ENCODE results near the gene JAKMIP2.

Gene JAKMIP2

DNA sequence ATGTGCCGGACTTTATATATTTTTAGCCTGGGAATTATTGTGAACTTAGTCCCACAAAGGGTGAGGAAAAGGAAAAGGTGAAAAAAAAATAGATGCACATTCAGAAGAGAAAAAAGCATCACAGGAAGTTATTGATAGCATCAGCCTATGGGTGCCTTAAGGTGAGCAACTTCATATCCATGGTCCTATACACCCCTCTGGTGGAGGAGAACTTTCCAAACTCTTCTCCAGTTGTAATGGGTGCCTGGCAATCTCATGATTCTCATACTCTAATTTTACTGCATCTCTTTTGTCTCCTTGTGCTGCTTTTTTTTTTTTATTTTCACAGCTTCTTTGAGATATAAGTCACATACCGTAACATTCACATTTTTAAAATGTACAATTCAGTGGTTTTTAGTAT, 107.4 kb downstream of the JAKMIP2 start:
- TF ChIP-seq, protein P1, sequence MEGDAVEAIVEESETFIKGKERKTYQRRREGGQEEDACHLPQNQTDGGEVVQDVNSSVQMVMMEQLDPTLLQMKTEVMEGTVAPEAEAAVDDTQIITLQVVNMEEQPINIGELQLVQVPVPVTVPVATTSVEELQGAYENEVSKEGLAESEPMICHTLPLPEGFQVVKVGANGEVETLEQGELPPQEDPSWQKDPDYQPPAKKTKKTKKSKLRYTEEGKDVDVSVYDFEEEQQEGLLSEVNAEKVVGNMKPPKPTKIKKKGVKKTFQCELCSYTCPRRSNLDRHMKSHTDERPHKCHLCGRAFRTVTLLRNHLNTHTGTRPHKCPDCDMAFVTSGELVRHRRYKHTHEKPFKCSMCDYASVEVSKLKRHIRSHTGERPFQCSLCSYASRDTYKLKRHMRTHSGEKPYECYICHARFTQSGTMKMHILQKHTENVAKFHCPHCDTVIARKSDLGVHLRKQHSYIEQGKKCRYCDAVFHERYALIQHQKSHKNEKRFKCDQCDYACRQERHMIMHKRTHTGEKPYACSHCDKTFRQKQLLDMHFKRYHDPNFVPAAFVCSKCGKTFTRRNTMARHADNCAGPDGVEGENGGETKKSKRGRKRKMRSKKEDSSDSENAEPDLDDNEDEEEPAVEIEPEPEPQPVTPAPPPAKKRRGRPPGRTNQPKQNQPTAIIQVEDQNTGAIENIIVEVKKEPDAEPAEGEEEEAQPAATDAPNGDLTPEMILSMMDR (IDR thresholded peaks at IDR 0.05; ENCODE audit: control insufficient read depth, extremely low read depth, insufficient read depth) = peak; percentile 36; the same call in 1 of the 2 replicates
- no peak for DNase-seq (ENCODE audit: low read depth)
- H3K4me3 ChIP-seq (ENCODE audit: low read depth, low read length) = no peak overlapping the region

DNA sequence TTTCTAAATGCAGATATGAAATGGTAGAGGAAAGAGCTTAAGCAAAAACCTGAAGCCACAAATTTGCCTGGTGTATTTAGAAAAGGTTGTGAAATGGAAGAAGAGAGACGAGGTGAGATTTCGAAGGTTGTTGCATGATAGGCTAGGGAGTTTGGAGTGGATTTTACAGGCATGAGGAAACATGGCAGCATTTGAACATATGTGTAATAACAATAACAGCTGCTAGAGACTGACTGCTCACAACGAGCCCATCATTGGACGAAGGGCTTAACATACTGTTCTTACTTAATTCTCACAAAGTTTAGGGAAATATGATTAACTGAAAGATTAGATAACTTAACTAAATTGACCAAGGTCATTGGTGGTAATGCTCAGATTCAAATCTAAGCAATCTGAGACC, 108.1 kb downstream of the JAKMIP2 start:
- TF ChIP-seq, protein P1 (IDR thresholded peaks at IDR 0.05; ENCODE audit: control insufficient read depth, extremely low read depth, insufficient read depth) = no peak
- DNase-seq (ENCODE audit: low read depth) = no peak
- no peak overlapping the region for H3K4me3 ChIP-seq (ENCODE audit: low read depth, low read length)

DNA sequence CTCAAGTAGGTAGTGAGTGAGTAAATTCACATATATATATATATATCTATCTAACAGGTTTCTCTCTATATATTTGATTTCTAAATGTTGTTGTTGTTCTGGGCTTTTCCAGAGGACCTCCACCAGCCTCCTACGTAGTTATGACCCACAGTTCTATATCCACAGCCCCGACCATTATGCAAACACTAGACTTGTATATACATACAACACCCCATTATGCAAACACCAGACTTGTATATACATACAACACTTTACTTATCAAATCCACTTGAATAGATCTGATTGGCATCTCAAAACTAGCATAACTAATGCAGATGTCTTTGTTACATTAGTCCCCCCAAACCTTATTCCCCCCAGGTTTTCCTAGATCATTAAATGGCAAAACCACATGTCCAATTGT, 108.7 kb downstream of the JAKMIP2 start:
- DNase-seq (ENCODE audit: low read depth) = no peak
- H3K4me3 ChIP-seq (ENCODE audit: low read depth, low read length) = no peak overlapping the region
- TF ChIP-seq, protein P1 (IDR thresholded peaks at IDR 0.05; ENCODE audit: control insufficient read depth, extremely low read depth, insufficient read depth) = no peak

DNA sequence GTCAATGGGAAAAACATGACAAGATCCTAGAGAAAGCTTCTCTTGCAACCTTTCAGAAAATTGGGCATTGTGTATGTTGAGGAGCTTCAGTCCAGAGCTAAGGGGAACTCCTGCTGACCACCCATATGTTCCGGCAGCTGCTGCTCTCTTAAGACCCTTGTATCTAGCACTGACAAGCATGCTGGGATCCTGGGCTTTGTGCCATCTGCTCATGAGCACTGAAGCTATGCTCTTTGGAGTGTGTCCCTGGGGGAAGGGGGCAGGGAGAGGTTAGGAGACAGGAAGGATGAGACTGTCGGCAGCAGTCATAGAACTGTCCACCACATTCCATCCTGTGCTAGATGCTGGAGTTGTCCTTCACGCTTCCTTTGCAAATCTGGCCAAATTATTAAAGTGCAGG, 109.3 kb downstream of the JAKMIP2 start:
- no peak overlapping the region for H3K4me3 ChIP-seq (ENCODE audit: low read depth, low read length)
- TF ChIP-seq, protein P1 (IDR thresholded peaks at IDR 0.05; ENCODE audit: control insufficient read depth, extremely low read depth, insufficient read depth) = no peak
- no peak for DNase-seq (ENCODE audit: low read depth)

DNA sequence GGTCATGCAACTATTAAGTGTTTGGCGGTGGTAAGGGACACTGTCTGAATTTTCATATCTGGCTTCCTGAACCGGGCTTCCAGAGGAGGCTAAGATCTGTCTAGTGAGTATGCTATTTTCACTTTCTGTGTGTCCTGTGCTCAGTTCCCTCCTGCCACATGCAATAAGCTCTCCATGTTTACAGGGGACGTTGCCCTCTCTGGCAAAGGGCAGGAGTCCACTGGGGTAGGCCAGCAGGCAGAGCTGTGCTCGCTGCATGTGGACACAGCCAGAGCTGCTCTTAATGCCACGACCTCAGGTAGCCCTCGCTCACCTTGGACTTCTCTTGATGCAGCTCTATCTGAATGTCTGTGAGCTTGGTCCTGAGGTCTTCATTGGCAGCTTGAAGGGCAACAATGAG, 111.2 kb downstream of the JAKMIP2 start:
- DNase-seq (ENCODE audit: low read depth) = no peak
- TF ChIP-seq, protein P1 (IDR thresholded peaks at IDR 0.05; ENCODE audit: control insufficient read depth, extremely low read depth, insufficient read depth) = no peak
- no peak overlapping the region for H3K4me3 ChIP-seq (ENCODE audit: low read depth, low read length)

DNA sequence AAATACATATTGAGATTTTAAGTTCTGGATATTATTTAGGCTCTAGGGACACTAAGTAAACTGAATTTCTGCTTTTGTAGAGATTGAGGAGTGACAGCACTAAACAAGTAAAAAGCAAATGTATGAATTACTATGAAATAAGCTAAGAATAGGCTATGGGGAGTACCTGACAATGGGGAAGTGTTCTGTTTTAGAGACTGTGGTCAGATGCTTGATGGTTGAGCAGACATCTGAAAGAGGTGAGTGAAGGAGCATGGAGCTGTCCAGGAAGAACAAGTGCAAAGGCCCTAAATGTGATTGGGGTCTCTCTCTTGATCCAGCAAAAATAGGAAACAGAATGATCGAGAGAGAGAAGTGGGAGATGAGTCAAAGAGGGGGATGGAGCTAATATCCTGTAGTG, 111.7 kb downstream of the JAKMIP2 start:
- TF ChIP-seq, protein P1 (IDR thresholded peaks at IDR 0.05; ENCODE audit: control insufficient read depth, extremely low read depth, insufficient read depth) = no peak
- no peak overlapping the region for H3K4me3 ChIP-seq (ENCODE audit: low read depth, low read length)
- no peak for DNase-seq (ENCODE audit: low read depth)

DNA sequence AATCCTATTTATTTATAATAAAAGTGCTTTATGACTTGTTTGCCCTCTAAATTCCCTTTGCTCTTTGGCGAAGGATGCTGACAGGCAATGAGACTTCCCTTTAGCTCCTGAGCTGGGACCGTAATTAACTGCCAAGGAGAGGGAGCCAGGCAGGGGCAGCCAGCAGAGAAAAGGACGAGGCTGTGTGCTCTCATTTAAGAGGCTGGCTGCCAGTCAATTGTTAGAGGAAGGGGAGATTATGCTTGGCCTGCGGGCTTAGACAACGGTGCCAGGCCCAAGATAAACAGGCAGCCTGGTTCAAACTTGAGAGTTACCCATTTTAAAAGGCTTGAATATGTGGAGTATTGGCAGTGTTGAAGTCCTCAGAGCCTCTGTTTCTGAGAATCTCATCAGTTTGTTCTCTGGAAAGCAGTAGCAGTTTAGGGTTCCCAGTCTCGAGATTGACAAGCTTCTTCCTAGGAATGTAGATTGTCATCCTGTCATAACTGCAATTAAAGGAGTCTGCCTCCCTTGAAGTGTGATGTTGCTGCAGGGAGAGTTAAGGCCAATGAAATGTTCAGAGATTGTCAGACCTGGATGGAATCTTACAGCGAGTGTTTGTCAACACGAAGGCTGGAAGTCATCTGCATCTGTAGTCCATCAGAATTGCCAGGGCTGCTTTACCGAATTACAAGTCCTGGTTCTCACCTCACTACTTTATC, 113.2 kb downstream of the JAKMIP2 start:
- no peak for DNase-seq (ENCODE audit: low read depth)
- TF ChIP-seq, protein P1 (IDR thresholded peaks at IDR 0.05; ENCODE audit: control insufficient read depth, extremely low read depth, insufficient read depth) = no peak
- H3K4me3 ChIP-seq (ENCODE audit: low read depth, low read length) = no peak overlapping the region
